ENCODE data around the gene UGT2B7.
"Not testable (repeated sequence)": the region's sequence is repeated elsewhere in the genome, so short reads cannot be mapped to it uniquely, and the experiment has no call there.

Gene UGT2B7

DNA sequence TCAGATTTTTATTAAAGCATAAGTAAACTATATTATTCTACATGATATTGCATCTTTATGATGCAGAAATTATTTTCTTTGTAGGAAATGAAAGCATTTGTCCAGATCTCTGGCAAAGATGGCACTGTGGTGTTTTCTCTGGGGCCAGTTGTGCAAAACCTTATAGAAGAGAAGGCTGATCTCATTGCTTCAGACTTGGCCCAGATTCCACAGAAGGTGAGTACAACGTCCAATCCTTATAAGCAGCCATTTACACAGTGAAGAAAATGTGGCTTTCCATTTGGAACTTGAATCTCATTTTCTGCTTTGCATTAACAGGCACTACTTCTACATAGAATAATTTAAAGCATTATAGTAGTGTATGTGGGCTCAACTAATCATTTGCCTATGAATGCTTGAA, 6.9 kb upstream of the UGT2B7 start:
- no peak for DNase-seq

DNA sequence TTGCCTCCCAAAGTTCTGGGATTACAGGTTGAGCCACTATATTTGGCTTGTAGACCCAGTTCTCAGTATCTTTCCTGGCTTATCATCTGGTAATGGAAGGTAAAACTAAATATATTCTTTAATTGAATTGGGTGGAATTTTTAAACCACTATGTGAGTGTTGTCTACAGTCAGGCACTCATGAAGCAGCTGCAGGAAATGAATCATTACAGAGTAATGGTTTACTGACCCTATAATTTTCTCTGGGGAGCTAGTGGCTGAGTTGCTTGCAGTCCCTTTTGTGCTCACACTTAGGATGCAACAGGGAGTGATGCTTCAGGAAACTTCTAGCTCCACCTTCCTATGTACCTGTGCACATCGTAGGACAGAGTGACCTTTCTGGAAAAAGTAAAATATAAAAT, 4.1 kb upstream of the UGT2B7 start:
- DNase-seq, result no peak

GRCh38 chr4:69092980-69093568, 3.2 kb upstream of the UGT2B7 start:
- DNase-seq, result no peak

DNA sequence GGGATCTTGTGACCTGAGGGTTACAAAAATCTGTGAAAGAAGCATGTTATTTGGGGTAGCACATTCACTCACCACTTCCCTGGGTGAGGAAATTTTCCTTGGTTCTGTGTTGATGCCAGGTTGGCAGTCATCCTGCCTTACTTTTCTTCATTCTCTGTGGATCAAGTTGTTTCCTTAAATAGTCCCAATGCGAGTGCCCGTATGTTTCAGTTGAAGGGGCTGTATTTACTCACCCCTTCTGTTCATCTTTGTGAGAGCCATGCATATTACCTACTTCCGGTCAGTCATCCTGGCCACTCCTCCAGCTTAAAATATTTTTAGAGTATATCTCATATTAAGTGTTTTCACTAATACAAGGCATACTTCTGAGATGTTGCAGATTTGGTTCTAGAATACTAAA, 2.6 kb upstream of the UGT2B7 start:
- DNase-seq, result no peak

- no peak for DNase-seq
Observed at GRCh38 chr4:69095301-69095731, 958 bp upstream of the UGT2B7 start.

GRCh38 chr4:69096810-69097209, 536 bp downstream of the UGT2B7 start:
- no peak for DNase-seq

GRCh38 chr4:69098470-69098869, 2.2 kb downstream of the UGT2B7 start:
- no peak for DNase-seq

DNA sequence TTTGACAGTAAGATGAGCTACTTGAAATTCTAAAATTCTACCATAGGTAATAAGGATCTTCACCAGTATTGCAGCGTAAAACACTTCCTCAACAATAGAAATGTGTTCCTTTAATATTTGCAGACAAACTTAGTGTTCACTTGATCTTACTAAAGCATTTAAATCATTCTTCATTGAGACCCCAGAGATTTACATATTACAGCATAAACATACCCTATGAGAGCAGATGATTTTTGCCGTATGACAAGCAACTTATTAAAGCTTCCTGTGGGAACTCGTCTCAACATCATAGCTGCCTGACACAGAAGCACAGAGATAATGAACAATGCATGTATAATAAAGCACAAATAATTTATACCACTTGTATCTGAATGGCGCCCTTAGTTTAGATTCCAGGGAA, 3.6 kb downstream of the UGT2B7 start:
- DNase-seq, result no peak

DNA sequence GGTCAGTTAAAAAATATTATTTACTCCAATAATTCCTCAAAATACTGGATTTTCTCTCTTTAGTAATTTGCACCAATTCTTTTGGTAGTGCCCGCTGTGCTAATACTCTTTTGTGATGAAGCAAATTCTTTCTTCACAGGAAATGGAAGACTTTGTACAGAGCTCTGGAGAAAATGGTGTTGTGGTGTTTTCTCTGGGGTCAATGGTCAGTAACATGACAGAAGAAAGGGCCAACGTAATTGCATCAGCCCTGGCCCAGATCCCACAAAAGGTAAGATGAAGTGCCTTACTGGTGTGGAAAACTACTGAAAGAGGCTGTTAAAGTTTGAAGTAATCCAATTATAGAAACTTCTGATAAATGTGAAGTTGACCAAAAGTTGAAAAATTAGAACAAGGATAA, 6.4 kb downstream of the UGT2B7 start:
- not testable (repeated sequence) for DNase-seq

DNA sequence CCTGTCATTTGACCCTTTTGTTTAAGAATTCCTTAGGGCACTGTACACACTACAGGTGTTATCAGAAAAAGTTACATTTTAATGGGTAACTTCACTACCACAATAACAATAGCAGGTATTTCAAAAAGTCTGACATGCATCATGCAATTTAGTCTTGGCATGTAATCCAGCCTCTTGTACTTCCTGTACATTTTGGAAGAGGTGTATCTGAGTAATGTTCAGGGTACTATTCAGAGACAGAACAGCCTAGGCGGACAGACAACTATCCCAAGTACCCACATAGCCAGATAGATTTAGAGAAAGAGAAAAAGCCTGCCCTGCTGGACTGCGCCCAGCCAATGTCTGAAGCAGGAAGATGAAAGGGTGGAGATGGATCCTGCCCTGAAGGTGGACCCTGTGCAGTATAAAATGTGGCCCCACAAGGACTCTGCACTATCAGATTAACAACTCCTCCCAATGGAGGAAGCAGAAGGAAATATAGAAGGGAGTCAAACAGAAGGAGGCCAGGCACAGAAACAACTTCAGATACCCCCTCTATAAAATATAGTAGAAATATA, 8.5 kb downstream of the UGT2B7 start:
- DNase-seq, result no peak

GRCh38 chr4:69115151-69115850, 19.0 kb downstream of the UGT2B7 start:
- not testable (repeated sequence) for DNase-seq

GRCh38 chr4:69115851-69116213, 19.6 kb downstream of the UGT2B7 start:
- no peak for DNase-seq

- DNase-seq, result no peak
Observed at GRCh38 chr4:69116645-69117321, 20.5 kb downstream of the UGT2B7 start.

DNA sequence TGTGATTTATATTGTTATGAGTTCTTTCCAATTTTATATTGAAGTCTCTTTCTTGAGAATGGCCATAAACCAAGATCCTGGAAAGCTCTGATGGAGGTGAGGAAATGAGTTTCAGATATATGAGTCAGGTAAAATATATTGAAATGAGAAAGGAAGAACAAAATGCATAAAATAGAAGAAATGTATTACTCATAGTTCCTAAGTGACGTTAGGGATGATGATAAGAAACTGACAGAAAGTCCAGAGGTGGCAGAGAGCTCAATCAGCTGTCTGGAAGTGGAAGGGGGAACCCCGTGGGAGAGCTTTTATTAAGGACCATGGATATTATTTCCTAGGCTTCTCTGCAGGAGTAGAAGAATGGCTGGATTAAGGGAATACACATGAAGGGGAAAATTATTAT, 24.6 kb downstream of the UGT2B7 start:
- DNase-seq, result no peak

- DNase-seq, result no peak
Observed at GRCh38 chr4:69122476-69122875, 26.2 kb downstream of the UGT2B7 start.

GRCh38 chr4:69124941-69125340, 28.7 kb downstream of the UGT2B7 start:
- DNase-seq, result no peak

DNA sequence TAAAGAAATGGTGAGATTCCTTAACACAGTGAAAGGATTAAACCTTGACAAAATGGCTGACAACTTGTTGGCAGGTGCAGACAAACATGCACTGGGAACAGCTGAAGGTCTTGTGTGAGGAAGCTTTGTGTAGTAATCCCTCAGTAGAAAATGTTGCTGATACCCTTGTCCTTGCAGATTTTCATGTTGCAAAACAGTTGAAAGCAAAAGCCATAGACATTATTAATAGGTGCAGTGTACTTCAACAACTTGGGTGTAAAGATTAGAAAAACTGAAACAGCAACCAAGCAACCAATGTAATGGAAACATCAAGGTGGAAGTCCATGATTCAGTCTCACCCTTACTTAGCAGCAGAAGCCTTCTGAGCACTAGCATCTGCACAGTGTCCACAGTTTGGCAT, 29.8 kb downstream of the UGT2B7 start:
- no peak for DNase-seq

GRCh38 chr4:69133993-69134392, 37.7 kb downstream of the UGT2B7 start:
- DNase-seq, result no peak

- no peak for DNase-seq
Observed at GRCh38 chr4:69134471-69134870, 38.2 kb downstream of the UGT2B7 start.

GRCh38 chr4:69141320-69141719, 45.0 kb downstream of the UGT2B7 start:
- no peak for DNase-seq

DNA sequence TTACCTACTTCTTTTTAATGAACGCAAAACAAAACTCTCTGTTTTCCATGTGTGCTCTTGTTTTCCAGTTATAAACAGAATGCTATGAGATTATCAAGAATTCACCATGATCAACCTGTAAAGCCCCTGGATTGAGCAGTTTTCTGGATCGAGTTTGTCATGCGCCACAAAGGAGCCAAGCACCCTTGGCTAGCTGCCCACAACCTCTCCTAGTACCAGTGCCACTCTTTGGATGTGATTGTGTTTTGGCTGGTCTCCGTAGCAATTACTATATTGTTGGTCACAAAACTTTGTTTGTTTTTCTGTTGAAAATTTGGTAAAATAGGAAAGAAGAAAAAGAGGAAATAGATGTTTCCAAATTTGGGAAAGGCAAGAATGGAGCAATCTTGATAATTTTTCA, 51.1 kb downstream of the UGT2B7 start:
- no peak for DNase-seq

- no peak for DNase-seq
Observed at GRCh38 chr4:69154021-69154420, 57.7 kb downstream of the UGT2B7 start.

GRCh38 chr4:69156913-69157312, 60.6 kb downstream of the UGT2B7 start:
- DNase-seq, result no peak

All from activated naive CD4-positive, alpha-beta T cell treated with anti-CD3 and anti-CD28 coated beads, Interleukin-2, amount 50 U/mL, for 16 hours (primary cell).